Liver (tissue), 3 donors: ENCODE data around the gene CCL27.

Source experiments
- CTCF ChIP-seq: fragments of 150-350 bp; IDR thresholded peaks from 2 replicates; pipeline ENCODE4 v1.5.1; 2017; ENCODE audit warnings: improper control_type of control experiment, low read depth, low read length; ENCODE audit not compliant: missing input control
- EGR1 ChIP-seq, 2 donors: IDR thresholded peaks; 2 replicates each; pipeline ENCODE4 v1.6.1; 2016 to 2018; ENCODE audit warnings: antibody characterized with exemption in 2 of 2, low read depth in 2 of 2
- GABPA ChIP-seq, 2 donors: IDR thresholded peaks in 1 of 2; conservative IDR thresholded peaks in 1 of 2; 2 replicates each; pipeline ENCODE4 v1.6.1; 2016; ENCODE audit warnings: antibody characterized with exemption in 2 of 2, mild to moderate bottlenecking in 1 of 2, moderate library complexity in 1 of 2
- HNF4A ChIP-seq, 2 donors: conservative IDR thresholded peaks; 2 replicates each; pipeline ENCODE4 v1.6.1; 2016; ENCODE audit warnings: antibody characterized with exemption in 2 of 2, mild to moderate bottlenecking in 2 of 2
- JUND ChIP-seq, 2 donors: IDR thresholded peaks; 2 replicates each; pipeline ENCODE4 v1.6.1; 2016; ENCODE audit warnings: antibody characterized with exemption in 2 of 2
- MAX ChIP-seq: IDR thresholded peaks from 2 replicates; pipeline ENCODE4 v1.6.1; 2016; ENCODE audit warnings: antibody characterized with exemption
- NR2F2 ChIP-seq: IDR thresholded peaks from 2 replicates; pipeline ENCODE4 v1.6.1; 2016; ENCODE audit warnings: antibody characterized with exemption
- RAD21 ChIP-seq, 2 donors: IDR thresholded peaks; 2 replicates each; pipeline ENCODE4 v1.6.1; 2016; ENCODE audit warnings: antibody characterized with exemption in 2 of 2, mild to moderate bottlenecking in 2 of 2
- REST ChIP-seq: IDR thresholded peaks from 2 replicates; pipeline ENCODE4 v1.6.1; 2016; ENCODE audit warnings: antibody characterized with exemption, mild to moderate bottlenecking
- SP1 ChIP-seq: IDR thresholded peaks from 2 replicates; pipeline ENCODE4 v1.6.1; 2018; ENCODE audit warnings: antibody characterized with exemption, mild to moderate bottlenecking
- TAF1 ChIP-seq: conservative IDR thresholded peaks from 2 replicates; pipeline ENCODE4 v1.6.1; 2016; ENCODE audit warnings: antibody characterized with exemption, mild to moderate bottlenecking
- YY1 ChIP-seq: IDR thresholded peaks from 2 replicates; pipeline ENCODE4 v1.6.1; 2016; ENCODE audit warnings: antibody characterized with exemption, mild to moderate bottlenecking
- donor health status: healthy.
- donor health status: healthy.

GRCh38 chr9:34686732-34687131, 24.3 kb upstream of the CCL27 start:
- TF ChIP-seq CTCF = no peak
- TF ChIP-seq RAD21 (IDR thresholded peaks at IDR 0.05) = no peak
- TF ChIP-seq TAF1 = no peak
- no peak for TF ChIP-seq HNF4A (conservative IDR thresholded peaks at IDR 0.05)
- TF ChIP-seq MAX = no peak
- no peak for TF ChIP-seq NR2F2
- no peak for TF ChIP-seq EGR1 (IDR thresholded peaks at IDR 0.05; ENCODE audit: low read depth in 2 of 2)
- TF ChIP-seq JUND (IDR thresholded peaks at IDR 0.05) = no peak
- no peak for TF ChIP-seq REST
- TF ChIP-seq SP1 = no peak
- no peak for TF ChIP-seq GABPA (IDR thresholded peaks at IDR 0.05 in 1 of 2, conservative IDR thresholded peaks at IDR 0.05 in 1 of 2)
- TF ChIP-seq YY1 = no peak
